Endothelial cell (in vitro differentiated cells): ENCODE results near the gene HARBI1. TPM values are rescaled to one million over a fixed set of nuclear protein-coding genes. Genes with fewer than 3 reads are reported as not detected.

Experiments used
- DNase-seq: peaks from one replicate; pipeline ENCODE4 v3.0.0; 2021; ENCODE audit warnings: low spot score
- H3K27ac Mint-ChIP-seq: one replicate; pipeline ENCODE4 v1.8.0; 2021; ENCODE audit warnings: mixed read lengths, inconsistent platforms; ENCODE audit not compliant: unreplicated experiment
- H3K27me3 Mint-ChIP-seq: one replicate; pipeline ENCODE4 v1.8.0; 2021; ENCODE audit warnings: mild to moderate bottlenecking, moderate library complexity, mixed read lengths, inconsistent platforms; ENCODE audit not compliant: unreplicated experiment
- H3K36me3 Mint-ChIP-seq: one replicate; pipeline ENCODE4 v1.8.0; 2021; ENCODE audit warnings: mild to moderate bottlenecking, low read depth, mixed read lengths, inconsistent platforms; ENCODE audit not compliant: unreplicated experiment
- H3K4me1 Mint-ChIP-seq: one replicate; pipeline ENCODE4 v1.8.0; 2021; ENCODE audit warnings: mild to moderate bottlenecking, mixed read lengths, inconsistent platforms; ENCODE audit not compliant: unreplicated experiment
- H3K4me3 Mint-ChIP-seq: one replicate; pipeline ENCODE4 v1.8.0; 2021; ENCODE audit warnings: mild to moderate bottlenecking, mixed read lengths, inconsistent platforms; ENCODE audit not compliant: unreplicated experiment
- H3K9me3 Mint-ChIP-seq: one replicate; pipeline ENCODE4 v1.8.0; 2021; ENCODE audit warnings: mixed read lengths, inconsistent platforms; ENCODE audit not compliant: unreplicated experiment
- CTCF ChIP-seq: fragments of 200-600 bp; sonication (generic); IDR thresholded peaks from one replicate; pipeline ENCODE4 v1.5.0; 2021; ENCODE audit warnings: antibody characterized with exemption; ENCODE audit not compliant: unreplicated experiment
- total RNA-seq: library from RNA; stranded (reverse); fragmentation: NEBNext Ultra II Directional; extraction: Animal tissue kit (Norgen Biotek cat#: 25700); gene quantifications from one replicate; pipeline ENCODE4 v1.2.1, GENCODE V29; 2021; ENCODE audit not compliant: unreplicated experiment

HARBI1 gene
- total RNA-seq, 1 donor from 2014 or later = 6.1 TPM

DNA sequence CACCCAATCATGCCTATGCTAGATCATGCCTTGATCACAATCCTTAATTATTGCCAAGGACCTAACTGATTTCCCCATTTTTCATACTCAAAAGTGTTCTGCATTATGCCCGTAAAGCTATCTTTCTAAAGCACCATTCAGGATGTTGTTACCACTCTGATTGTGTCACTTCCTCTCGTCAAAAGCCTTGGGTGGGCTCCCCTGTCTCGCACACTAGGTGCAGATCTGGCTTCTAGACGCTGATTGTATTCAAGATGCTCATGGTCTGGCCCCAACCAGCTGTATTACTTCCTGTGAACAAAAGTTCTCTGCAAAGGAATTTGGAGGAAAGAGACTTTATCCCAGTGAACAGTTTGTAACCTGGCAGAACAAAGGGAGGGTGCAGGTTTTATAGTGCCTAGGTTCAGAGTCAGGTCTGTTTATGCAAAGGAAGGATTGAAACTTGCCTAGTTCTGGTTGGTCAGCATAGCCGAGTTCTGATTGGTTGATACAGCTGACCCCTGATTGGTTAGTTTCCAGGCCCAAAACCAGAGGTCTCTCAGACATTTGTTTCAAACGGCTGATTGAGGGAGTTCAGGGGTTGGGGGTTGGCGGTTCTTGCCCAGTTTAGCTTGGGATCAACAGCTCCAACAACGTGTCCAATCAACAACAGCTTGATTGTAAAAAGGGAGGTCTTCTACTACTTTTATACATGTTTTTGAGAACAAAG lies 25.8 kb upstream of the HARBI1 start:
- Mint-ChIP-seq H3K4me1 (no peaks in the 10 kb centered on the region), H3K4me3 (no peak overlapping the region), H3K36me3 (peaks cover 30% of the 10 kb centered on the region), H3K9me3 (no peaks in the 10 kb centered on the region), H3K27me3 (peaks cover 2% of the 10 kb centered on the region), H3K27ac (no peak overlapping the region)
- DNase-seq = no peak
- TF ChIP-seq CTCF = no peak

DNA sequence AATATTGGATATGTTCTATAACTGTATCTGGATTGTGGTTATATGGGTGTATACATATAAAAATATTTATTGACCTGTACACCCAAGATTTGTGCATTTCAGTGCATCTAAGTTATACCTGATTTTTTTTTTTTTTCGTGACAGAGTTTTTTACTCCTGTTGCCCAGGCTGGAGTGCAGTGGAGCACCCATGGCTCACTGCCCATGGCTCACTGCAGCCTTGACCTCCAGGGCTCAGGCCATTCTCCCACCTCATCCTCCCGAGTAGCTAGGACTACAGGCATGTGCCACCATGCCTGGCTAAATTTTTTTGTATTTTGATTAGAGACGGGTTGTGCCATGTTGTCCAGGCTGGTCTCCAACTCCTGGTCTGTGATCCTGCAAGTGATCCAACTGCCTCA lies 24.6 kb upstream of the HARBI1 start:
- H3K4me3 Mint-ChIP-seq = no peak overlapping the region
- H3K9me3 Mint-ChIP-seq = no peaks in the 10 kb centered on the region
- DNase-seq = no peak
- H3K36me3 Mint-ChIP-seq = peaks cover 27% of the 10 kb centered on the region
- no peak overlapping the region for H3K27ac Mint-ChIP-seq
- H3K27me3 Mint-ChIP-seq = peaks cover 2% of the 10 kb centered on the region
- TF ChIP-seq CTCF = no peak
- H3K4me1 Mint-ChIP-seq = no peaks in the 10 kb centered on the region

- peaks cover 2% of the 10 kb centered on the region for H3K27me3 Mint-ChIP-seq
- H3K36me3 Mint-ChIP-seq = peaks cover 24% of the 10 kb centered on the region
Observed at GRCh38 chr11:46640036-46640788, 23.2 kb upstream of the HARBI1 start.

GRCh38 chr11:46639197-46639839 lies 22.3 kb upstream of the HARBI1 start:
- H3K9me3 Mint-ChIP-seq = no peaks in the 10 kb centered on the region
- DNase-seq = no peak
- no peaks in the 10 kb centered on the region for H3K4me1 Mint-ChIP-seq
- H3K27ac Mint-ChIP-seq = no peak overlapping the region
- no peak for TF ChIP-seq CTCF
- peaks cover 2% of the 10 kb centered on the region for H3K27me3 Mint-ChIP-seq
- H3K4me3 Mint-ChIP-seq = peak overlapping the region; percentile 73
- peaks cover 24% of the 10 kb centered on the region for H3K36me3 Mint-ChIP-seq

More at GRCh38 chr11:46640036-46640788, 23.2 kb upstream of the HARBI1 start:
- no peak for DNase-seq
- Mint-ChIP-seq H3K27ac (peak overlapping the region; percentile 13), H3K4me1 (no peaks in the 10 kb centered on the region), H3K4me3 (no peak overlapping the region), H3K9me3 (no peaks in the 10 kb centered on the region)
- no peak for TF ChIP-seq CTCF
